ENCODE results near the gene MRPL41. TPM values are rescaled to one million over a fixed set of nuclear protein-coding genes. Genes with fewer than 3 reads are reported as not detected.
"Not testable (repeated sequence)": the region's sequence is repeated elsewhere in the genome, so short reads cannot be mapped to it uniquely, and the experiment has no call there.

Gene MRPL41
- total and polyA plus RNA-seq, 2 experiments from 2014 or later: 42.9 to 97.6 TPM

DNA sequence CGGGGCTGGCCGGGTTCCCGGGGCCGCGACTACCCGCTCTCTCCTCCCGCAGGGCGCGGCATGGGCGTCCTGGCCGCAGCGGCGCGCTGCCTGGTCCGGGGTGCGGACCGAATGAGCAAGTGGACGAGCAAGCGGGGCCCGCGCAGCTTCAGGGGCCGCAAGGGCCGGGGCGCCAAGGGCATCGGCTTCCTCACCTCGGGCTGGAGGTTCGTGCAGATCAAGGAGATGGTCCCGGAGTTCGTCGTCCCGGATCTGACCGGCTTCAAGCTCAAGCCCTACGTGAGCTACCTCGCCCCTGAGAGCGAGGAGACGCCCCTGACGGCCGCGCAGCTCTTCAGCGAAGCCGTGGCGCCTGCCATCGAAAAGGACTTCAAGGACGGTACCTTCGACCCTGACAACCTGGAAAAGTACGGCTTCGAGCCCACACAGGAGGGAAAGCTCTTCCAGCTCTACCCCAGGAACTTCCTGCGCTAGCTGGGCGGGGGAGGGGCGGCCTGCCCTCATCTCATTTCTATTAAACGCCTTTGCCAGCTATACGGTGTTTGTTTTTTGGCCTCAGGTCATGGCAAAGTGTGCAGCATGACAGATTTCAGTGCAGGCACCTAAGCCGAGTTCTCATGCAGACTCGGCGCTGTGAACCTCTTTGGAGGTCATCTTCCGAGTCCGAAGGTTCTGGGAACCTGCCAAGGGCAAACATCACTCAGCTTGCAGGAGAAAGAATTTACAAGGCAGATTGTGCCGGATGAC is 516 bp downstream of the MRPL41 start:
- no peaks in the 10 kb centered on the region for H3K27me3 ChIP-seq (replicated peaks; ENCODE audit: insufficient read depth)
- H3K4me1 ChIP-seq (ENCODE audit: insufficient read depth): peaks cover 8% of the 10 kb centered on the region; the same call in 1 of the 2 replicates
- peak overlapping the region; percentile 82 for H3K4me3 ChIP-seq
- TF ChIP-seq EZH2phosphoT487 (IDR thresholded peaks at IDR 0.05; ENCODE audit: insufficient read depth, low read depth) (no peak), EZH2 (IDR thresholded peaks at IDR 0.05; ENCODE audit: insufficient read depth, poor library complexity, severe bottlenecking) (no peak)
- peak overlapping the region; percentile 47 for H3K27ac ChIP-seq
- H3F3A ChIP-seq (ENCODE audit: insufficient read depth): peaks cover 11% of the 10 kb centered on the region; the same call in 1 of the 2 replicates
- no peaks in the 10 kb centered on the region for H4K20me1 ChIP-seq (ENCODE audit: insufficient read depth)
- peaks cover 14% of the 10 kb centered on the region for H3K79me2 ChIP-seq (ENCODE audit: insufficient read depth)
- peak overlapping the region; percentile 74 for H3K4me2 ChIP-seq (ENCODE audit: unreplicated experiment)
- H3K9me3 ChIP-seq (ENCODE audit: low read depth): no peaks in the 10 kb centered on the region
- no peaks in the 10 kb centered on the region for H3K9me2 ChIP-seq (ENCODE audit: insufficient read depth)
- peak overlapping the region; percentile 64 for H2AFZ ChIP-seq
- H3K9ac ChIP-seq: peak overlapping the region; percentile 82
- WGBS, 2 experiments (ENCODE audit: low coverage in 1 of 2, low lambda C conversion rate in 2 of 2, missing lambda C conversion rate in 2 of 2): 10% methylated on average over 47 to 50 of the region's 58 CpGs
- peaks cover 8% of the 10 kb centered on the region for H3K36me3 ChIP-seq (ENCODE audit: low read depth)
- in situ Hi-C loops (cut with MboI): no loop called here
- no peak for DNase-seq

DNA sequence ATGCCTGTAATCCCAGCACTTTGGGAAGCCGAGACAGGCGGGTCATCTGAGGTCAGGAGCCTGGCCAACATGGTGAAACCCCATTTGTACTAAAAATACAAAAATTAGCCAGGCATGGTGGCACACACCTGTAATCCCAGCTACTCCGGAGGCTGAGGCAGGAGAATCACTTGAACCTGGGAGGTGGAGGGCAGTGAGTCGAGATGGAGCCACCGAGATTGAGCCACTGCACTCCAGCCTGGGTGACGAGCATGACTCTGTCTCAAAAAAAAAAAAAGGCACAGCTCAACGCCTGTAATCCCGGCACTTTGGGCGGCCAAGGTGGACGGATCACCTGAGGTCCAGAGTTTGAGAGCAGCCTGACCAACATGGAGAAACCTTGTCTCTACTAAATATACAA is 2.0 kb downstream of the MRPL41 start:
- H3K27ac ChIP-seq; H3K9me3 ChIP-seq (ENCODE audit: low read depth): not testable (repeated sequence)

DNA sequence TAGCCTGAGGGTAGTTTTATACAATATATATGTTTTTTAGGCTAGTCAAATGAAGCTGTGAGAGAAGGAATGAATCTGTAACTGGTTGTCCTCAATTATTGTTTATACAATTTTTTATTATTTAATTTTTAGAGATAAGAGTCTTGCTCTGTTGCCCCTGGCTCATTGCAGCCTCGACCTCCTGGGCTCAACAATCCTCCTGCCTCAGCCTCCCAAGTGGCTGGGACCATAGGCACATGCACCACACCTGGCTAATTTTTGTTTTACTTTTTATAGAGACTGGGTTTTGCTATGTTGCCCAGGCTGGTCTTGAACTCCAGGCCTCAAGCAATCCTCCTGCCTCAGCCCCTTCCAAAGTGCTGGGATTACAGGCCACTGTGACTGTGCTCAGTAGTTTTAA is 2.7 kb downstream of the MRPL41 start:
- Histone ChIP-seq H3F3A (ENCODE audit: insufficient read depth) (peaks cover 11% of the 10 kb centered on the region; the same call in 1 of the 2 replicates), H3K4me2 (ENCODE audit: unreplicated experiment) (no peak overlapping the region), H3K36me3 (ENCODE audit: low read depth) (peaks cover 16% of the 10 kb centered on the region), H3K9me3 (ENCODE audit: low read depth) (no peaks in the 10 kb centered on the region), H2AFZ (no peak overlapping the region), H3K4me1 (ENCODE audit: insufficient read depth) (no peaks in the 10 kb centered on the region), H4K20me1 (ENCODE audit: insufficient read depth) (no peaks in the 10 kb centered on the region), H3K9me2 (ENCODE audit: insufficient read depth) (no peaks in the 10 kb centered on the region), H3K27me3 (replicated peaks; ENCODE audit: insufficient read depth) (no peaks in the 10 kb centered on the region), H3K4me3 (no peak overlapping the region), H3K27ac (no peak overlapping the region), H3K79me2 (ENCODE audit: insufficient read depth) (peaks cover 14% of the 10 kb centered on the region), H3K9ac (no peak overlapping the region)
- no peak for DNase-seq
- WGBS, 2 experiments (ENCODE audit: low coverage in 1 of 2, low lambda C conversion rate in 2 of 2, missing lambda C conversion rate in 2 of 2): 88 to 90% methylated on average over 1 of the region's 1 CpG
- TF ChIP-seq EZH2phosphoT487 (IDR thresholded peaks at IDR 0.05; ENCODE audit: insufficient read depth, low read depth) (no peak), EZH2 (IDR thresholded peaks at IDR 0.05; ENCODE audit: insufficient read depth, poor library complexity, severe bottlenecking) (no peak)
- in situ Hi-C loops (cut with MboI): no loop called here

More for the DNA sequence above, 2.0 kb downstream of the MRPL41 start:
- peaks cover 14% of the 10 kb centered on the region for H3K79me2 ChIP-seq (ENCODE audit: insufficient read depth)
- H3F3A ChIP-seq (ENCODE audit: insufficient read depth): peaks cover 11% of the 10 kb centered on the region; the same call in 1 of the 2 replicates
- DNase-seq; H3K4me2 ChIP-seq (ENCODE audit: unreplicated experiment); H3K9ac ChIP-seq; H3K4me3 ChIP-seq; H3K4me1 ChIP-seq (ENCODE audit: insufficient read depth); H4K20me1 ChIP-seq (ENCODE audit: insufficient read depth); in situ Hi-C loops (cut with MboI); H3K9me2 ChIP-seq (ENCODE audit: insufficient read depth); H2AFZ ChIP-seq; H3K27me3 ChIP-seq (replicated peaks; ENCODE audit: insufficient read depth): not testable (repeated sequence)
- 90 to 92% methylated on average over 6 to 10 of the region's 10 CpGs for WGBS, 2 experiments (ENCODE audit: low coverage in 1 of 2, low lambda C conversion rate in 2 of 2, missing lambda C conversion rate in 2 of 2)
- H3K36me3 ChIP-seq (ENCODE audit: low read depth): peaks cover 14% of the 10 kb centered on the region

DNA sequence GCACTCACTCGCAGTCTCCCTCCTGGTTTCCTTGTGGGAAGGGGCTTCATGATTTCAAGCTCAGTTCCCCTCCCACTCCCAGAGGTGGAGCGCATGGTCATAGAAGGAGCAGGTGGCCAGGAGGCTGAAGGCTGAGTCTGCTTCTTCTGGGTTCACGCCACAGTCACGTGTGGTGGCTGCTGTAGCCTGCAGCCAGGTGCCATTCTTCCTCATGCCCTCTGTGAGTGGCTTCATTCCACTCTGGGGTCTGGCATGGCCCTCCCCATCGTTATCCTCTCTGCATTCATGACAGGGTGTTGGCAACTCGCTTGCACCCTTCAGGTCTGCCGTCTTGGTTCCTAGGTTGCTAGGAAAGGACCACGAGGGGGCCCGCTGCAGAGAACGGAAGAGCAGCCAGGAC is 3.5 kb downstream of the MRPL41 start:
- 85 to 86% methylated on average over 10 of the region's 10 CpGs for WGBS, 2 experiments (ENCODE audit: low coverage in 1 of 2, low lambda C conversion rate in 2 of 2, missing lambda C conversion rate in 2 of 2)

More for the DNA sequence above, 3.5 kb downstream of the MRPL41 start:
- Histone ChIP-seq H3K27me3 (replicated peaks; ENCODE audit: insufficient read depth) (no peaks in the 10 kb centered on the region), H3F3A (ENCODE audit: insufficient read depth) (0 out of 2 replicates have a peak, but pooled peaks cover 6% of the 10 kb centered on the region), H3K79me2 (ENCODE audit: insufficient read depth) (peaks cover 14% of the 10 kb centered on the region), H3K4me2 (ENCODE audit: unreplicated experiment) (no peak overlapping the region), H3K9ac (no peak overlapping the region), H4K20me1 (ENCODE audit: insufficient read depth) (no peaks in the 10 kb centered on the region), H3K9me3 (ENCODE audit: low read depth) (no peaks in the 10 kb centered on the region), H3K9me2 (ENCODE audit: insufficient read depth) (no peaks in the 10 kb centered on the region), H3K4me1 (ENCODE audit: insufficient read depth) (no peaks in the 10 kb centered on the region), H2AFZ (no peak overlapping the region), H3K27ac (no peak overlapping the region), H3K36me3 (ENCODE audit: low read depth) (peaks cover 20% of the 10 kb centered on the region), H3K4me3 (no peak overlapping the region)
- in situ Hi-C loops (cut with MboI): no loop called here
- no peak for DNase-seq
- no peak for TF ChIP-seq EZH2phosphoT487 (IDR thresholded peaks at IDR 0.05; ENCODE audit: insufficient read depth, low read depth)
- TF ChIP-seq EZH2 (IDR thresholded peaks at IDR 0.05; ENCODE audit: insufficient read depth, poor library complexity, severe bottlenecking): no peak

Measured in GM23248 (cell line).